ENCODE measurements around the gene HGS.
A peak's percentile ranks its signal among the peaks of the same experiment; 100 is the strongest.

HGS gene

DNA sequence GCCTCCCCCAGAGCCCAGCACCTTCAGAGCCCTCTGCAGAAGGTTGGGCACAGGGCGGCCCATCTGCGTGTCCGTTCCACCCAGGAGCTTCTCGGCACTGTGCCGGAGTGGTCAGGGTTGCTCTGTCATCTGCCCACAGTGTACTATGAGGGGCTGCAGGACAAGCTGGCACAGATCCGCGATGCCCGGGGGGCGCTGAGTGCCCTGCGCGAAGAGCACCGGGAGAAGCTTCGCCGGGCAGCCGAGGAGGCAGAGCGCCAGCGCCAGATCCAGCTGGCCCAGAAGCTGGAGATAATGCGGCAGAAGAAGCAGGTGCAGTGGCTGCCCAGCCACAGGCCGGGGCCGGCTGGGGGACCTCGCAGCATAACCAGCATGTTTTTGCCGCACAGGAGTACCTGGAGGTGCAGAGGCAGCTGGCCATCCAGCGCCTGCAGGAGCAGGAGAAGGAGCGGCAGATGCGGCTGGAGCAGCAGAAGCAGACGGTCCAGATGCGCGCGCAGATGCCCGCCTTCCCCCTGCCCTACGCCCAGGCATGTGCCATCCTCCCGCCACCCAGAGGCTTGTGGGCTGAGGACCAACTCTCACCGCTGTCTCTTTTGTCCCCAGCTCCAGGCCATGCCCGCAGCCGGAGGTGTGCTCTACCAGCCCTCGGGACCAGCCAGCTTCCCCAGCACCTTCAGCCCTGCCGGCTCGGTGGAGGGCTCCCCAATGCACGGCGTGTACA, 12.6 kb downstream of the HGS start:
- no peaks in the 10 kb centered on the region for H3K9me3 Mint-ChIP-seq
- H3K27ac Mint-ChIP-seq: no peak overlapping the region
- ATAC-seq (replicated peaks) (no peak), DNase-seq (no peak)
- H3K36me3 Mint-ChIP-seq (ENCODE audit: insufficient read depth): peaks cover 42% of the 10 kb centered on the region
- H3K27me3 Mint-ChIP-seq: no peaks in the 10 kb centered on the region
- no peak overlapping the region for H3K4me3 Mint-ChIP-seq
- peaks cover 5% of the 10 kb centered on the region in 2 donors for H3K4me1 Mint-ChIP-seq (ENCODE audit: low read depth in 2 of 2)

DNA sequence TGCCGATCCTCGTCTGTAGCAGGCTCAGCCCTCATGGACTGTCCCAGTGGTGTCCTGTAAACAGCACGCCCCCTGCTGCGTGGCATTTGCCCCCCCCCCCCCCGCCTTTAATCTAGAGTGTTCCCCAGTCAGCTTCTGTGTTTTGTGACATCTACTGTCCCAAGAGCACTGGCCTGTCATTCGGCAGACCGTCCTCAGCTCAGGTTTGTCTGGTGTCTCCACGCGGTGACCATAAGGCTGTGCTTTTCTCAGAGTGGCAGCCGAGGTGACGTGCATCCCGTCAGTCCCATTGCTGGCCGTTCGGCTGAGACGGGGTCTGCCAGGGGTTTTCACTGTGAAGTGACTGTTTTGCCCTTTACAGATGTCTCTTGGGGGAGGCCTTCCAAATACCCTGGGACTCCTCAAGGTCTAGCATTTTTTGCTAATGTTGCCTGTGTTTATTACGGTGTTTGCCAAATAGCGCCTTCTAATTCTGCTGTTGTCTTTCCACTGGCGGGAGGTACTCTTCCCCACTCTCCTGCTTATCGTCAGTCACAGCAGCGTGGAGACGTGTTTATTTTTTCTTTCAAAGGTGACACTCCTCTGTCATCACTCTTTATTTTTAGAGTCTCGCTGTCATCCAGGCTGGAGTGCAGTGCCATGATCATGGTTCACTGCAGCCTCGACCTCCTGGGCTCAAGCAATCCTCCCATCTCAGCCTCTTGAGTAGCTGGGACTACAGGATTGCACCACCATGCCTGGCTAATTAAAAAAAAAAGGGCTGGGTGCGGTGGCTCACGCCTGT, 13.6 kb downstream of the HGS start:
- H3K9me3 Mint-ChIP-seq: no peaks in the 10 kb centered on the region
- H3K27me3 Mint-ChIP-seq: no peaks in the 10 kb centered on the region
- DNase-seq (no peak), ATAC-seq (replicated peaks) (no peak)
- H3K36me3 Mint-ChIP-seq (ENCODE audit: insufficient read depth): peaks cover 43% of the 10 kb centered on the region
- H3K4me1 Mint-ChIP-seq (ENCODE audit: low read depth in 2 of 2): peaks cover 11 to 14% of the 10 kb centered on the region in 2 donors
- H3K4me3 Mint-ChIP-seq: no peak overlapping the region
- no peak overlapping the region for H3K27ac Mint-ChIP-seq

DNA sequence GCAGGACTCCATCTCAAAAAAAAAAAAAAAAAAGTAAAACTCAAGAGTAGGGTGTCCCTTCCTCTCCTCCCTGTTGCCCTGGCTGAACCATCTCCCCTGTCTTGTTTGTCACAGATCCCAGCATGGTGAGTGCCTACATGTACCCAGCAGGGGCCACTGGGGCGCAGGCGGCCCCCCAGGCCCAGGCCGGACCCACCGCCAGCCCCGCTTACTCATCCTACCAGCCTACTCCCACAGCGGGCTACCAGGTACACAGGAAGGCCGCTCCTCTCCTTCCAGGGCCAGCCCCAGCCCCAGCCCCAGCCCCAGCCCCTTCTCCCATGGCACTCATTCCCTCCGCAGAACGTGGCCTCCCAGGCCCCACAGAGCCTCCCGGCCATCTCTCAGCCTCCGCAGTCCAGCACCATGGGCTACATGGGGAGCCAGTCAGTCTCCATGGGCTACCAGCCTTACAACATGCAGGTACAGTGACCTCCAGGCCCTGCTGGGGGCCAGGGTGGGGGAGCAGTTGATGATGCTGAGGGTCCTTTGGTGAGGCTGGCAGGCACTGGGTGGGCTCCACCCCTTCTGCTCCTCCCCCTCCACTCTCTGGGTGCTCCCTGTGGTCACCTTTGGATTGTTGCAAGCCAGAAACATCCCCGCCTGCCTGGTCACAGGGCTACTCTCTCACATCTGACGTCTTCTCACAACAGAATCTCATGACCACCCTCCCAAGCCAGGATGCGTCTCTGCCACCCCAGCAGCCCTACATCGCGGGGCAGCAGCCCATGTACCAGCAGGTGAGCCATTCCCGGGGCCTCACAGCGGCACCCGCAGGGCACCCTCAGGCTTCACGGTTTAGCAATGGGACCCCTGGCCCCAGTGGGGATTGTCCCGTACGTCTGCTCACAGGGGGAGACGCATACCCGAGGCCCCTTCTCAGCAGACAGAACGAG, 16.8 kb downstream of the HGS start:
- ATAC-seq (replicated peaks) (no peak), DNase-seq (no peak)
- Mint-ChIP-seq H3K4me3 (peak overlapping the region in 1 of 2 donors; percentile 6), H3K27me3 (no peaks in the 10 kb centered on the region), H3K36me3 (ENCODE audit: insufficient read depth) (peaks cover 52% of the 10 kb centered on the region), H3K4me1 (ENCODE audit: low read depth in 2 of 2) (peaks cover 19 to 20% of the 10 kb centered on the region in 2 donors), H3K9me3 (no peaks in the 10 kb centered on the region), H3K27ac (peak overlapping the region in 1 of 2 donors; percentile 97)

DNA sequence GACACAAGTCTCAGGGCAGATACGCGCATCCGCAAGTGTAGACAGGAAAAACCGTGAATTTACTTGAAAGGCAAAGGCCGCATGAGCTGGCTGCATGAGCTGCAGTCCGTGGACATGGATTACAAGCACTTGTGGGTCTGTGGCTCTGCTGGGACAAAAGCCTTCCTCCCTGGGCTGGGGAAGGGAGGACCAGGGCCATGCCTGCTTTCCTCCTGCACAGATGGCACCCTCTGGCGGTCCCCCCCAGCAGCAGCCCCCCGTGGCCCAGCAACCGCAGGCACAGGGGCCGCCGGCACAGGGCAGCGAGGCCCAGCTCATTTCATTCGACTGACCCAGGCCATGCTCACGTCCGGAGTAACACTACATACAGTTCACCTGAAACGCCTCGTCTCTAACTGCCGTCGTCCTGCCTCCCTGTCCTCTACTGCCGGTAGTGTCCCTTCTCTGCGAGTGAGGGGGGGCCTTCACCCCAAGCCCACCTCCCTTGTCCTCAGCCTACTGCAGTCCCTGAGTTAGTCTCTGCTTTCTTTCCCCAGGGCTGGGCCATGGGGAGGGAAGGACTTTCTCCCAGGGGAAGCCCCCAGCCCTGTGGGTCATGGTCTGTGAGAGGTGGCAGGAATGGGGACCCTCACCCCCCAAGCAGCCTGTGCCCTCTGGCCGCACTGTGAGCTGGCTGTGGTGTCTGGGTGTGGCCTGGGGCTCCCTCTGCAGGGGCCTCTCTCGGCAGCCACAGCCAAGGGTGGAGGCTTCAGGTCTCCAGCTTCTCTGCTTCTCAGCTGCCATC, 17.7 kb downstream of the HGS start:
- Mint-ChIP-seq H3K36me3 (ENCODE audit: insufficient read depth) (peaks cover 52% of the 10 kb centered on the region), H3K4me3 (peak overlapping the region; percentile 93 to 94), H3K4me1 (ENCODE audit: low read depth in 2 of 2) (peaks cover 20% of the 10 kb centered on the region in 2 donors), H3K27ac (peak overlapping the region; percentile 97 to 98), H3K9me3 (no peaks in the 10 kb centered on the region), H3K27me3 (no peaks in the 10 kb centered on the region)
- no peak for DNase-seq
- no peak for ATAC-seq (replicated peaks)

GRCh38 chr17:81702934-81703746, 19.3 kb downstream of the HGS start, which contains the start of gene MRPL12:
TSS of gene MRPL12 (plus strand) at chr17:81703367. CDS start at chr17:81703502, 135 bp downstream.
- H3K4me1 Mint-ChIP-seq (ENCODE audit: low read depth in 2 of 2): peaks cover 20% of the 10 kb centered on the region in 2 donors
- H3K4me3 Mint-ChIP-seq: peak within 1 kb of the TSS; percentile 93 to 94
- H3K9me3 Mint-ChIP-seq: no peaks in the 10 kb centered on the region
- H3K27ac Mint-ChIP-seq: peak within 1 kb of the TSS; percentile 97 to 98
- peak; percentile 85 to 87 (median 86) for DNase-seq
- peaks cover 45% of the 10 kb centered on the region for H3K36me3 Mint-ChIP-seq (ENCODE audit: insufficient read depth)
- peak; percentile 85 for ATAC-seq (replicated peaks)
- no peaks in the 10 kb centered on the region for H3K27me3 Mint-ChIP-seq

GRCh38 chr17:81703747-81704654, 20.2 kb downstream of the HGS start:
- Mint-ChIP-seq H3K4me3 (peak overlapping the region; percentile 93 to 94), H3K27ac (peak overlapping the region; percentile 97 to 98), H3K36me3 (ENCODE audit: insufficient read depth) (peaks cover 44% of the 10 kb centered on the region), H3K9me3 (no peaks in the 10 kb centered on the region), H3K27me3 (no peaks in the 10 kb centered on the region), H3K4me1 (ENCODE audit: low read depth in 2 of 2) (peaks cover 20% of the 10 kb centered on the region in 2 donors)
- DNase-seq: no peak
- ATAC-seq (replicated peaks): peak; percentile 20

DNA sequence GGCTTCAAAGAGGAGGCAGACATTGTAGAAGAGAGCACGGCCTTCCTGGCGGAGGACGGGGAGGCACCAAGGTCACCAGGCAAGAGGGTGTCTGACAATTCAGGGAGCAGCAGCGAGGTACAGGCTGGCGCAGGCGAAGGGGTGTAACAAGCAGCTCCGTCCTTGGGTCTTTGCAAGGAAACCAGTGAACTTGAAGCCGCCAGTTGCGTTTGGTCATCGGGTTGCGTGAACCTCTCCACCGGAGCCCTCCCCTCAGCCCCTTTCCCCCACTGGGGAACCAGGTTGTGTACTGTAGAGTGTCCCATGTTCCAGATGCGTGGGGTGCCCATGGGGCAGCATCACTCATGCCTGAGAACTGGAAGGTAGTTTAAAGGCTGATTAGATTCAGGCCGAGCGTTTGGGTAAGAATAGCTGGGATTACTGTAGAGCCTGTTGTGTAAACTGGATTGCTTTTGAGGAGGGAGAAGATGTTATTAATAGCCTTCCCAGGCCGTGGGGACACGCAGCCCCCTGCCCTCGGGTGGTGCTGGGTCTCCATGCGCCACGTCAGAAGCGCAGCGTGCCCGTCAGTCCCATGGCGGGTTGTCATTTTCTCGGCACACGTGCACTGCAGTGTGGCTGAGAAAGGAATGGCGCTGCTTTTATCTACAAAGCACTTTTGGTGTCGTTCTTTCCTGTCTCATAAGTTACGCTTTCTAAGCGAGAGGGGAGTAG, 21.9 kb downstream of the HGS start:
- H3K27ac Mint-ChIP-seq: peak overlapping the region in 1 of 2 donors; percentile 81
- H3K4me1 Mint-ChIP-seq (ENCODE audit: low read depth in 2 of 2): peaks cover 20 to 23% of the 10 kb centered on the region in 2 donors
- no peaks in the 10 kb centered on the region for H3K27me3 Mint-ChIP-seq
- H3K9me3 Mint-ChIP-seq: no peaks in the 10 kb centered on the region
- H3K36me3 Mint-ChIP-seq (ENCODE audit: insufficient read depth): peaks cover 40% of the 10 kb centered on the region
- no peak for DNase-seq
- no peak for ATAC-seq (replicated peaks)
- no peak overlapping the region for H3K4me3 Mint-ChIP-seq

- peaks cover 35% of the 10 kb centered on the region for H3K36me3 Mint-ChIP-seq (ENCODE audit: insufficient read depth)
- no peaks in the 10 kb centered on the region for H3K9me3 Mint-ChIP-seq
- H3K27me3 Mint-ChIP-seq: no peaks in the 10 kb centered on the region
- no peak for DNase-seq
- ATAC-seq (replicated peaks): no peak
- no peak overlapping the region for H3K4me3 Mint-ChIP-seq
- H3K27ac Mint-ChIP-seq: peak overlapping the region in 1 of 2 donors; percentile 81
- peaks cover 15 to 22% of the 10 kb centered on the region in 2 donors for H3K4me1 Mint-ChIP-seq (ENCODE audit: low read depth in 2 of 2)
Measured at GRCh38 chr17:81706232-81706611, 22.4 kb downstream of the HGS start.

DNA sequence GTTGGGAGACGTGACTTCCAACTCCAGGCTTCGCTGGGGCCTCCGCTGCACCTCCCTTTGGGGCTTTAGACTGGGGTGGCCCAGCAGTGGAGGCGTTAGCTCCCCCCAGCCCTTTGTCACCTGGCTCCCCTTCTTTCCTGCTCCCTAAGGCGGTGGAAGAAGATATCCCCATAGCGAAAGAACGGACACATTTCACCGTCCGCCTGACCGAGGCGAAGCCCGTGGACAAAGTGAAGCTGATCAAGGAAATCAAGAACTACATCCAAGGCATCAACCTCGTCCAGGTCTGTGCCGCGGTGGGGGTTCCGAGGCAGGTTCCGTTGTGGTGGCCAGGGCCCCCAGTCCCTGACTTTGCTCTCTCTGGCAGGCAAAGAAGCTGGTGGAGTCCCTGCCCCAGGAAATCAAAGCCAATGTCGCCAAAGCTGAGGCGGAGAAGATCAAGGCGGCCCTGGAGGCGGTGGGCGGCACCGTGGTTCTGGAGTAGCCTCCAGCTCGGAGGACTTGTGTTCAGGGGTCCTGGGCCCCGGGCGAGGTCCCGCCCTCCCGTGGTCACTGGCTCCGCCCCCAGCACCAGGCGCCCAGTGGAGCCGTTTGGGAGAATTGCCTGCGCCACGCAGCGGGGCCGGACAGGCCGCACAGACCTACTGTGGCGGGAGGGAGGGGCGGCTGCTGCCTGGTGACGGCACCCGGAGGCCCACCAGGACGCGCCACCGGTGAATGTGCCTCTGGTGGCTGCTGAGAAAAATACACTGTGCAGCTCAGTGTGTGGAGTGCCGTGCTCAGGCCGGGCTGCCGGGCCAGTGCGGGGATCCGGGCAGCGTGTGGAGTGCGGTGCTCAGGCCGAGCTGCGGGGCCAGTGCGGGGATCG, 23.2 kb downstream of the HGS start:
- H3K36me3 Mint-ChIP-seq (ENCODE audit: insufficient read depth): peaks cover 41% of the 10 kb centered on the region

More for the DNA sequence above, 23.2 kb downstream of the HGS start:
- Mint-ChIP-seq H3K27me3 (no peaks in the 10 kb centered on the region), H3K4me3 (no peak overlapping the region), H3K27ac (peak overlapping the region in 1 of 2 donors; percentile 81), H3K9me3 (no peaks in the 10 kb centered on the region), H3K4me1 (ENCODE audit: low read depth in 2 of 2) (peaks cover 14 to 16% of the 10 kb centered on the region in 2 donors)
- ATAC-seq (replicated peaks) (no peak), DNase-seq (no peak)
